Measurements from ENCODE around the gene VTCN1.

DNA sequence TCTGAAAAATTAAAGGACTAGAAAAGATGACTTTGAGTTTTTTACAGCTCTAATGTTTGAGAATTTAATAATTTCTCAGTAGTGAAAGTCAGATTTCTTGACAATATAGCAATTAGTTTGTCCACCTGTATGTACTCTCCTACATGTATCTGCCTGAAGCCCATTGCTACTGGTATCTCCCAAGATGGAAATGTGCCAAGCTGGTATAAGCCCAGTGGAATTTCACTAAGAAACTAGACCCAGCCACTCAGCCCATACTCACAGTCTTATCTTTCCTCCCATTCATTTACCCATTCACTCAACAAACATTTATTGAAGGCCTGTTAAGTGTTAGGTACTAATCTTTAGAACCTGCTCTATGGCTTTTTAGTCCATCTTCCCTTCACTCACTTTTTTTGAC, 67.6 kb downstream of the VTCN1 start:
- TF ChIP-seq, protein P1, sequence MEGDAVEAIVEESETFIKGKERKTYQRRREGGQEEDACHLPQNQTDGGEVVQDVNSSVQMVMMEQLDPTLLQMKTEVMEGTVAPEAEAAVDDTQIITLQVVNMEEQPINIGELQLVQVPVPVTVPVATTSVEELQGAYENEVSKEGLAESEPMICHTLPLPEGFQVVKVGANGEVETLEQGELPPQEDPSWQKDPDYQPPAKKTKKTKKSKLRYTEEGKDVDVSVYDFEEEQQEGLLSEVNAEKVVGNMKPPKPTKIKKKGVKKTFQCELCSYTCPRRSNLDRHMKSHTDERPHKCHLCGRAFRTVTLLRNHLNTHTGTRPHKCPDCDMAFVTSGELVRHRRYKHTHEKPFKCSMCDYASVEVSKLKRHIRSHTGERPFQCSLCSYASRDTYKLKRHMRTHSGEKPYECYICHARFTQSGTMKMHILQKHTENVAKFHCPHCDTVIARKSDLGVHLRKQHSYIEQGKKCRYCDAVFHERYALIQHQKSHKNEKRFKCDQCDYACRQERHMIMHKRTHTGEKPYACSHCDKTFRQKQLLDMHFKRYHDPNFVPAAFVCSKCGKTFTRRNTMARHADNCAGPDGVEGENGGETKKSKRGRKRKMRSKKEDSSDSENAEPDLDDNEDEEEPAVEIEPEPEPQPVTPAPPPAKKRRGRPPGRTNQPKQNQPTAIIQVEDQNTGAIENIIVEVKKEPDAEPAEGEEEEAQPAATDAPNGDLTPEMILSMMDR (conservative IDR thresholded peaks at IDR 0.05; ENCODE audit: low read length), result no peak
- no peak for TF ChIP-seq EZH2phosphoT487 (IDR thresholded peaks at IDR 0.05; ENCODE audit: borderline replicate concordance, low read depth, low read length)
